CD4-positive, alpha-beta T cell treated with Interleukin-4 for 1 hour (primary cell): ENCODE results near the gene MLF2.
"Not testable (repeated sequence)": the region's sequence is repeated elsewhere in the genome, so short reads cannot be mapped to it uniquely, and the experiment has no call there.

ENCODE experiments used
- DNase-seq, 2 donors: peaks; one replicate each; pipeline ENCODE4 v3.0.0-alpha.2; 2020 to 2022

Gene MLF2

DNA sequence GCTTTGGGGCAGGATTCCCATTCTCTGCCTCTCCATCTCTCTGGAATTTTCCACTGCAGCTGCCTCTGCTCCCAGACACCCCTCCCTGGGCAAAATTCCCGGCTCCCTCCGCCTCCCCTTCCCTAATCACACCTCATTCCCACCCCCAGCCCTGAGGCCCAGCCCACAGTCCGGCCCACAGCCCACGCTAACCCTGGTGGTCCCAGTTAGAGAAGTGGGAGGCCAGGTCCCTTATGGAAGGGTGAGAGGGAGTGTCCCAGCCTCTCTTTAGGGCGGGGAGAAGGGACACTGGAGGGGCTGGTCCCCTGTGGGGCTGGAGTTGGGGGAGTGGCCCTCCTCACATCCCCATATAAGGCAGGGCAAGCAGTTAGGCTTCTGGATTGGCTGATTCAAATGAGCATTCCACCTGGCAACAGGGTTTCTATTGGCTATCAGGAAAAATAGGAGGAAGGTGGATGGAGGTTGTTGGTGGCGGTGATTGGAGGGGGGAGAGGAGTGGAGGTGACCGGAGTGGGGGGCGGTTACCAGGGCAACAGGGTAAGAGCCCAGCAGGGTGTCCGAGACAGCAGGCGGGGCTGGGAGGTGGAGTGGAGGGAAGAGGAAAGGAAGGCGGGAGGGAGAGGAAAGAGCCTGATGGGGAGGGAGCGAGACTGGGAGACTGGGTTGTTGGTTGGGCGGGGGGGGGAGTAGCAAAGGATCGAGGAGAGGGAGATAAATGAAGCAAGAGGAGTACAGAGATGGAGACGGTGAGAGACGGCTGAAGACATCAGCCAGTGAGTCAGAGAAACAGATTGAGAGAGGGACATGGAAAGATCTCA lies 11.3 kb upstream of the MLF2 start:
- DNase-seq = peak; percentile 78 to 82

DNA sequence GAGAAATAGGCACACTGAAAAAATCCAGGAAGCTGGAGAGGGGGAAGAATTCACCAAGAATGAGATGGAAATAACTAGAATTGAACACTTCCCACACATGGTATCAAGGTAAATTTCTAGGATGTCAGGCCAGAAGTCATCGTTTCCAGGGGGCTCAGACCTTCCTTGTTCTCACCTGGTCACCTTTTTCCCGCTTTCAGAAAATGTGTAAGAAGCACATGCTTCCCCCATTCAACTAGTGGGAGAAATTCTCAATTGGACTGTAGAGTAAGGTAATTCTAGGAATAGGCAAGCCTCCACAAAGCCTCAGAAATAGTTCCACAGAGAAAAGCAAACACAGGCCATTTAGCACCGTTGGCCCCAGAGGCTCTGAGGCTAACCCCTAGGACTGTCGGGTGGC lies 10.4 kb upstream of the MLF2 start:
- no peak for DNase-seq

DNA sequence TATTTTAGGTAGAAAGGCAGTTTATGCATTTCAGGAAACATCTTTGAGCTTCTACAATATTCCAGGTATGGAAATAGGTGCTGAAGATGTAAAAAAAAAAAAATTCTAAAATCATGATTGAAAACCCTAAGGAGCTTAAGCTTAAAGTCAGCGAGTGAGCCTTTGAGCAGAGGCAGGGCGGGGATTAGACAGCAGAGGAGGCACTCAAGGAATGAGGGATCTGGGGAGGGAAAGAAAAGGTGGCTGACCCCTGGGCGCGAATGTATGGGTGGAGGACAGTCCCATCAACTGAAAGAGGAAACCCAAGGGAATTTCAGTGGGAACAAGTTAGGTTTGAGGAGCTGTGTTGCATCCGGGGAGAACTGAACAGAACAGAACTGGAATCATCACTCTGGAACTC lies 6.8 kb upstream of the MLF2 start:
- no peak for DNase-seq

DNA sequence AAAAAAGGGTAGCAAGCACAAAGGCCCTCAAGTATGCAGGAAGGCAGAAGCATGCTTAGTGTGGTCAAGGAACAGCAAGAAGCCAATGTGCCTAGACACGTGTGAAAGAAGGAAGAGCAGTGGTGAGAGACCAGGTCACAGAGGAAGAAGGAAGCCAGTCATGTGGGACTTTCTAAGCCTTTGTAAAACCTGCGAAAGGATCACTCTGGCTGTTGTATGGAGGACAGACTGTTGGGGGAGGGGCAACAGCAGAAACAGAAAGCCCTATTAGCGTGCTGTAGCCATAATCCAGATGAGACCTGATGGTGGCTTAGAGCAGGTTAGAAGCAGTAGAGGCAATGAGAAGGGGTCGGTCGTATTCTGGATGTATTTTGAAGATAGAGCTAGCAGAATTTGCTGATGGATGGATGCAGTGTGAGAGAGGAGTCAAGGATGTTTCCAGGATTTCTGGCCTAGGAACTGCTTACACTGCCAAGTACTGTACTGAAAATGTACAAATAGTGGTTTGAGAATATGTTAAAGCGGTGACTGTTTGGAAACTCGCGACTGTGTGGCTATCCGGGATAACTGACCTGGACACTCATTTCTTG lies 5.7 kb upstream of the MLF2 start:
- DNase-seq = no peak

DNA sequence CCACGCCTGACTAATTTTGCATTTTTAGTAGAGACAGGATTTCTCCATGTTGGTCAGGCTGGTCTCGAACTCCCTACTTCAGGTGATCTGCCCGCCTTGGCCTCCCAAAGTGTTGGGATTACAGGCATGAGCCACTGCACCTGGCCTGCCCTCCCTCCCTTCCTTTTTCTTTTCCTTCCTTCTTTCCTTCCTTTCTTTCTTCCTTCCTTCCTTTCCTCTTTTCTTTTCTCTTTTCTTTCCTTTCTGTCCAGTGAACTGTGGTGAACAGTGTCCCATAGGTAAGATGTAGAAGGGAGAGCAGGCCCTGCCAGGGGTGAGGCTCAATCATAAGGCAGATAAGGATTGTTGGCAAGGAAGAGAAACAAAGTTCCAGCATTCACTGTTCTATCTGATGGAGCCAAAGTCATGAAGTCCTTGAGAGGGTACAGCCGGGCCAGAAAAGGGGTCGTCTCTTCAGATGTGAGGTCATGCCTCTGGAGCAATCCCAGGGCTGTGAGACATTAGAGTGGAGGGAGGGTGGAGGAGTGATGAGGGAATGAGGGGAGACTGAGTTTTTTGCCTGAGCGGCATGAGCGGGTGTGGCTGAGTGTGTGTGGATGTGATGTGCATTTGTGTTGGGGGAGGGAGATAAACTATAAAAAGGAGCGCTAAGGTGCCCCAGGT lies 4.2 kb upstream of the MLF2 start:
- no peak for DNase-seq

DNA sequence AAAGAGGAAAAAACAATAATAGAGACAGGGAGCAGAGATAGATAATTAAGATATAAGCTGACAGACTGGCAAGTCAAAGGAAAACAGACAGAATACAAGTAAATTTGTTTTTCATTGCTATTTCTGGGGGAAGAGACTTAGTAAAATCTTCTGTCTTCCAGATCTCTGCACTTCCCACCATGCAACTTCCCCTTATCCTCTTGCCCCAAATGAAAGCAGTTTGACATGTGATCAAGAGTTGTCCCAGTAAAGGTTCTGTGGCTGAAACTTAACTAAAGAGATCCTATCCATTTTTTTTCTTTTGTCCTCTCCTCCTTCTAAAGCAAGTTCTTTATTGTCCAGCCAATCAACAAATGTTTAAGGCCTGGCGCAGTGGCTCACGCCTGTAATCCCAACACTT lies 1.5 kb upstream of the MLF2 start:
- DNase-seq = no peak

DNA sequence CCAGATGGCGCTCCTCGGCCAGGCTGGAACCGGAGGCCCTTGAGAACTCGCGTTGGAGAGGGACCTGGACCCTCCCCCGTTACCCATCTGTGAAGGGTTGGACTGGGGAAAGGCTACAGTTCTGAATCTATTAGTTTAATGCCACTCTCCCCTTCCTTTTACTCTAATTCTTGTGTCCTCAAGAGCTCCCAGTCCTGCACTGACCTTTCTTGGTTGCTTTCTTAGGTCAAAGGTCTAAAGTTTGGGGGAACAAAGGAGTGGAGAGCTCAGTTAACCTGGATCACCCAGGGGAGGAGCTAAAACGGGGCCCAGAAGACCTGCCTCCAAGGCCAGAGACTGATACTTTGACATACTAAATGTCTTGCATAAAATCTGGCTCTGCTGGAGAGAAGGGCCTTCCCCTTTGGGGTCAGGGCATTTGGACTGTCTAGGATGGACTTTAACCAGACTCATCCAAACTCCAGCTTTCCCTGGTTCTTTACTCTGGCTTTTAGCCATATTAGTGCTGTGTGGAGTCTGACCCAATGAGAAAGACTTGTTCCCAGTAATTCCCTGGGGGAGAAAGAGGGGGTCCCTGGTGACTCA lies 923 bp upstream of the MLF2 start:
- DNase-seq = no peak

DNA sequence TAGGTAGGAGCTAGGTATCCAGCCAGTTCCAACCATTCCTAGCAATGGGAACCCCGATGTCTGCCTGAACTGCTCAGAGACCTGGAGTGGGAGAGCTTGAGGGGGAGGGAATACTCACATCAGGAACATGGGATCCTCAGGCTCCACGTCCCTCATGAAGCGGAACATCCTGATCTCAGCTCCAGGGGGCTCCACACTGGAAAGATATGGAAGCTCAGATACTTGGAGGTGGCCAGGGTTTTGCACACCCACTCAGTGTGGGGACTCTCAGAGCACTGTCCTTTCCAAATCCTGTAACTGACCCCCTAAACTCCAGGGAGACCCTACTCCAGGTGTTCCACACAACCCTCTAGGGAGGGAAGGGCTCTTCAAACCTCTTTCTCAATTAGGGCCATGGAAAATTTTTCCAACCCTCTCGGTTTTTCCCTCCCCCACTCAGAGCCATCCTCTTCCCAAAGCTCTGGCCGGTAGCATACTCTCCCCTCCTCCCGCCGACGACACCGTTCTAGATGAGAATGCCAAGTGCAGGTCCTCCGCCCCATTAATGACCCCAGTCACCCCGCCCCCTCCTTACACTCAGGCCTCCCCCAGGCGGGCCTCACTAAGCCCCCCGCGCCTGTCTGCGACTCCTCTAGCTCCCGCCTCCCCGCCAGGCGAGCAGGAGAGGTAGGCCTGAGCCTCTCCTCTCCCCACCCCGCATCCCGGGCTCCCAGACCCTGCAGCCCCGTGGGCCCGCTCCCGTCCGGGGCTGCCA lies 597 bp downstream of the MLF2 start:
- peak in 1 of 2 donors; percentile 33 for DNase-seq

DNA sequence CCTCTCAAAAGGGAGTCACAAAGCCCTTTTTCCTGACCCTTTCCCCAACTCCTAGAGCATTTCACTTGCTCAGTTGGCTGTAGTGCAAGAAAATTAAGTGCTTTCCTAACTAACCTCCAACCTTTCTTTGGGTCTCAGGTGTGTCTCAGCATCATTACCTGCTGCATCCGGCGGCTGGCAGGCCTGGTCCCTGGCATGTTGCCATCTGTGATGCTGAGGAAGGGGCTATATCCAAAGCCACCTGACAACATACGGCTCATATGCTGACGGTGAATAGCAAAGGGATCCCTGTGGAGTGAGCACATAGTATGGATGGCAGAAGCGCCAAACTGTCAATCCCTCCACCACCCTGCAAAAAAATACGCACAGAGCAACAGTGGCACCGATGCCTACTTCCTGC lies 1.2 kb downstream of the MLF2 start:
- no peak for DNase-seq

DNA sequence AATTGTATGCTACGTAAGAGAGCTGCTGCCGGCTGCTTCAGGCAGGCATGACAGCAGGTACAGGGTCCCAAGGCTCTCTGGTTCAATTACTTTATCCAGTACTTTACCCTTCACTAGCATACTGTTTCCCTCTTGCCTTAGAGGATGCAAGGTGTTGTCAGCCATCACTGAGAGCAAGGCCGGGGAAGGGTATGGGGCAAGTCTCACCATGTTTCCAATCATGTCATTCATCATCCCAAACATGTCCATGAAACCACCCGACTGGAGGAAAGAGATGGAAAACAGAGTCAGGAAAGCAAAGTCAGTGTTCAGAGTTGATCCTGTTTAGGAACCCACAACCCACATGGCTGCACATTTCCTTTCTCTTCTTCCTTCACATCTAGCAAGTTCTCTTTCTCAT lies 2.4 kb downstream of the MLF2 start:
- no peak for DNase-seq

DNA sequence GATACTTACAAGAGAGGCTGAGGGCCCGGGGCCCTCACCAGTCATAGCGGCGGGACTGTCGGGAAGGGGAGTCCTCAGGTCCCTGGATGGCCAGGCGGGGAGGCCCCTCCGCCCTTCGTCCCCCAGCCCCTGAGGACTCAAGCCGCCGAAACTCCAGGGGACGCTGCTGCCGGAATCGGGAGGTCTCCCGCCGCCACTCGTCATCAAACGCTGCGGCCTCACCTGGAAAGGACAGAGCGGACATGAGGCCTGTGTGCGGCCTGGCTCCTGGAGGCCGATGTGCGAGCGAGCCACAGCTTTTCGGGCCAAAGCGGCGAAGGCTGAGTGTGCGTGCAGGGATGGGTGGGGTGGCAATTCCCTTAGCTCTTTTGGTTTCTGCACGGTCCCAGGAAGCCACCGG lies 4.2 kb downstream of the MLF2 start:
- DNase-seq = no peak

DNA sequence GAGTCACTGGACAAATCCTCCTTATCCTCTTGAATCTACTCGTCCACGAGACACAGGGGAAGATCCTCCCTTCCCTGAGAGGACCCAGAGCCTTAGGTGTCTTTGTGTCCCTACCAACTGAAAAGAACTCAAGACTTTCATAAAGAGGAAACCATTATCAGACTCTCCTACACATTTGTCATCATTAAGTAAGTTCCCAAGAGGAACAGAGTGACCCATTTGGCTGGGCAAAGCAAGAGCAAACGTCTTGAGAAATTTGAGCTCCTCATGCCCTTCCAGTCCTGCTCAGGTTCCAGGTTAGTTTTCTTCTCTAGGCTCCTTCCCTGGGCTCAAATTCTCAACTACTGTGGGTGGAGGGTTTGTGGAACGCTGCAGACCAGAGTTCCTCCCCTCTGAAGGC lies 5.7 kb downstream of the MLF2 start:
- no peak for DNase-seq

DNA sequence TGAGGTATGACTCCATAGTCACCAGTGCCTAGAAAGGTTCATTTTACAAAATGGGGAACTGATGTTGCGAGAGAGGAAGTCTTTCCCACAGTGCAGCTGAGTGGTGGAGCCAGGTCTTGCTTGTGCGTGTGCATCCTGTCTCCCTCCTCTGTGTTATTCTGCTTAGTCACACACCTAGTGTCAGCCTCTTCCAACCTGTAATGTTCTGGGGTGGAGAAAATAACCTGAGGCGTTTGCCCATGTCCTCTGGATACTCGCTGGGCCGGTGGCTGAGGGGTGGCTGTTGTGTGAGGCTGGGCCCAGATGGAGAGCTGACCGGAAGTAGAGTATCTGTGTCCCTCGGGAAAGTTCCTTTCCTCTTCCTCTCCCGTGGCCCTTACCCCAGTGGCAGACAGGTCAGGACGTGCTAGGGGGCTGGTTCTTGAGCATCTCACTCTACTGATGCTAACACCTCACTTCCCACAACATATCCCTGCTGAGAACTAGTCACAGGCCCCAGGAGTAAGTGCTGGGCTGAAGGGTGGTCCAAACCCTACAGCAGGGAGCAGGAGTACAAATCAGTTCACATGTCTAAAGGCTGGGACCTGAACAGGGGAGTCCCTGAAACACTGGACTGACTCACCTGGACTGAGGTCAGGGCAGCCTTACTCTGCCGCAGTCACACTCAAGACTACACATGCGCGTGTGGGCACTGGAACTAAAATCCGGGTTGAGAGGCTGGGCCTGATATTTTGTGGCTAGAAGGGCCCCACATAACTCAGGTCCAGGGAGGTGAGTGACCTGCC lies 7.0 kb downstream of the MLF2 start:
- DNase-seq = peak; percentile 30 to 67

DNA sequence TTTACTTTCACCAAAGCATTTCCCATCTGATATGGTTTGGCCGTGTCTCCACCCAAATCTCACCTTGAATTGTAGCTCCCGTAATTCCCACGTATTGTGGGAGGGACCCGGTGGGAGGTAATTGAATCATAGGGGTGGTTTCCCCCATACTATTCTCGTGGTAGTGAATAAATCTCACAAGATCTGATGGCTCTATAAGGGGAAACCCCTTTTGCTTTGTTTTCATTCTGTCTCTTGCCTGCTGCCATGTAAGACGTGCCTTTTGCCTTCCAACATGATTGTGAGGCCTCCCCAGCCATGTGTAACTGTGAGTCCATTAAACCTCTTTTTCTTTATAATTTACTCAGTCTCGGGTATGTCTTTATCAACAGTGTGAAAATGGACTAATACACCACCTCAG lies 9.6 kb downstream of the MLF2 start:
- DNase-seq = not testable (repeated sequence)

DNA sequence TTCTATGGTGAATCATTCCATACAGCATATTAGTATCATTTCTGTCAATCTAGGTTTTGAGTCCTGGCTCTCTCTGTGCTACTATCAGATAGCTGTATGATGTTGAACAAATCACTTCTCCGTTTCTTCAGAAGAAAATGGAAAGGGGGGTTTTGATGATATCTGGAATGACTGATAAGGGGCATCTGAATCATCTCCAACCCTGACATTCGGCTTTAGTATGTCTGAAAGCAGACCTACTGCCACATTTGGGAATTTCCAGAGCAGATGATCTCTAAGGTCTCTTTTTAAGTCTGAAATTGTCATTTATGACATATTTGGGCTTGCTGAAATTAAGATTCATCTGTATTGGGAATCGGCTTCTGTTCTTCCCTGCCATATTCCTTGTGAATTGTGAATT lies 10.1 kb downstream of the MLF2 start:
- DNase-seq = no peak

DNA sequence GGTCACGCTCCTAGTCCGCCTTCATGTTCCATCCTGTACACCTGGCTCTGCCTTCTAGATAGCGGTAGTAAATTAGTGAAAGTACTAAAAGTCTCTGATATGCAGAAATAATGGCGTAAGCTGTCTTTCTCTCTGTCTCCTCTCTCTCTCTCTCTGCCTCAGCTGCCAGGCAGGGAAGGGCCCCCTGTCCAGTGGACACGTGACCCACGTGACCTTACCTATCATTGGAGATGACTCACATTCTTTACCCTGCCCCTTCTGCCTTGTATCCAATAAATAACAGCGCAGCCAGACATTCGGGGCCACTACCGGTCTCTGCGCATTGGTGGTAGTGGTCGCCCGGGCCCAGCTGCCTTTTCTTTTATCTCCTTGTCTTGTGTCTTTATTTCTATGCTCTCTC lies 10.9 kb downstream of the MLF2 start:
- DNase-seq = not testable (repeated sequence)

DNA sequence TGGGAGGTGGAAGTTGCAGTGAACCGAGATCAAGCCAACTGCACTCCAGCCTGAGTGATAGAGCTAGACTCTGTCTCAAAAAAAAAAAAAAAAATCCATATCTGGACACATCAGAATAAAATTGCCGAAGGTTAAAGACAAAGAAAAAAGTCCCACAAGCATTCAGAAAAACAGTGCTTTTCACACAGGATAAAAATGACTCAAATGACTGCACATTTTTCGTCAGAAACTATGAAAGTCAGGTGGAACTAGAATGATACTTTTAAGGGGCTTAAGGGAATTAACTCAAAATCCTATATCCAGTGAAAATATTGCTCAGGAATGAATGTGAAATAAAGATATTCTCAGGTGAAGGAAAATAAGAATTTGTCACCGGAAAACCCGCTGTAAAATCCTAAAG lies 16.2 kb downstream of the MLF2 start:
- DNase-seq = no peak

DNA sequence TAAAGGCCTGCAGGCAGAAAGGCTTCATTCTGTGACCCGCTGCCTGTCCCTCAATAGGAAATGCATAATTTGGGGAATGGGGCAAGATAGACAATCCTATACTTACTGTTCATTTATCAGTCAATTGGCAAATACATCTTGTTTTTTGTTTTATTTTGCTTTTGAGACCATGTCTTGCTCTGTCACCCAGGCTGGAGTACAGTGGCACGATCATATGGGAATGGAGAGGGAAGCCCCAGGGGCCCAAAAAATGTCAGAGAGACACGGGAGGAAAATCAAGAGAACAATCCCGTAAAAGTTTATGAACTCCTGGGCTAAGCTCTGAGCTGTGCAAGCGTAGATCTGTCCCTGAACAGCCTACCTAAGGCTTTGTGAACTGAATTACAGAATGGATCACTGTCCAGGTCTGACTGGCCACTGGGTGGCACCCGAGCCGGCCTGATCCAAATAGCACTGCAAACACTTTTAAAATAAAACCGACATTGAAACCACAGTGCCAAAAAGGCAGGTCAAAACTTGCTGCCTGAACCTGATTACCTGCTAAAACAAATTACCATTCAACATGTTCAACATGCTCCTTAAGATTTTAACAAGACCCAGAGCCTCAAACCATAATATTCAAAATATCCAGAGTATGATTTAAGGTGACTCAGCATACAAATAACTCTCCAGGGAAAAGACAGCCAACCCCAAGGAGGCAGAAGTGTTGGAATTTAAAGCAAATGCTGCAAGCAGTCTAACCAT lies 17.3 kb downstream of the MLF2 start:
- DNase-seq = peak; percentile 52 to 58

DNA sequence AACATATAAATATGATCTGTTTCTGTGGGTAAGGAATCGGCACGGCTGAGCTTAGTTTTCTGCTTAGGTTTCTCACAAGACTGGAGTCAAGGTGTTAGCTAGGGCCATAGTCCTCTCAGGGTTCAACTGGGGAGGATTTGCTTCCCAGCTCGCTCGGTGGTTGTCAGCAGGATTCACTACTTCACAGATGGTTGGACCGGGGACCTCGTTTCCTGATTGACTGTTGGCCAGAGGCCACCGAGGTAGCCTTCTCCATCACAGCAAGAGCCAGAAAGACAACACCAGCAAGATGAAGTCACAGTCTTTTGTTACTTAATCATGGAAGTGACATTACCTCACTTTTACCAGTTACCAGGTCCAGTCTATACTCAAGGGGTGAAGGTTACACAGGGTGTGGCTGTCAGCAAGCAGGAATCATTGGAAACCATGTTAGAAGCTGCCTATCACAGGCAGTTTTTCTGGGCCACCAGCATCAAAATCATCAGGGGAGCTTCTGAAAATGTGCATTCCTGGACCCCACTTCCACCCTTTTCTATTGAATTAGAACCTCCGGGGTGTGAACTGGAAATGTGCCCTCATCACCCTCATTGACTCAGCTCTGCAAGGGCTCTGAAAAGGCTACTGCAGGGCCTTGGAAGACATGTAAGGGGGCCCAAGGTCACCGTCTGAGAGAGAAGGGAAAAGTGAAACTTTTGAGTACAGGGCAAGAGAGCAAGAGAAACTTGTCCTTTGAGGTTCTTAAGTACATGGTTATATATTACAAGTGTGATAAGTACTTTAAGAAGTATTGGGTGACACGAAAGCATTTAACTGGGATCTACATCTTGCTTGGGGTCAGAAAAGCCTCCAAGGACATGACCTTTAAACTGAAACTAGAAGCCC lies 18.2 kb downstream of the MLF2 start:
- DNase-seq = no peak

DNA sequence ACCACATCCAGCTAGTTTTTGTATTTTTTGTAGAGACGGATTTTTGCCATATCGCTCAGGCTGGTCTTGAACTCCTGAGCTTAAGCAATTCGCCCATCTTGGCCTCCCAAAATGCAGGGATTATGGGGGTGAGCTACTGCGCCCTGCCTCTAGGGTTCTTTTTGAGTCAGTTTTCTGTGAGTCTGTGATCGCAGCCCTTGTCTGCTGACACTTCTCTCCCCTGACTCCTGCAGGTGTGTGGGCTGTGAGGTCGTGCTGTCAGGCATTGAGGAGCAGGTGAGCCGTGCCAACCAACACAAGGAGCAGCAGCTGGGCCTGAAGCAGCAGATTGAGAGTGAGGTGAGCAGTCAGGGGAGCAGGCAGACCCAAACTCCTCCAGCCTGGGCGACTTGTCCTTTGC lies 22.8 kb downstream of the MLF2 start:
- DNase-seq = no peak

DNA sequence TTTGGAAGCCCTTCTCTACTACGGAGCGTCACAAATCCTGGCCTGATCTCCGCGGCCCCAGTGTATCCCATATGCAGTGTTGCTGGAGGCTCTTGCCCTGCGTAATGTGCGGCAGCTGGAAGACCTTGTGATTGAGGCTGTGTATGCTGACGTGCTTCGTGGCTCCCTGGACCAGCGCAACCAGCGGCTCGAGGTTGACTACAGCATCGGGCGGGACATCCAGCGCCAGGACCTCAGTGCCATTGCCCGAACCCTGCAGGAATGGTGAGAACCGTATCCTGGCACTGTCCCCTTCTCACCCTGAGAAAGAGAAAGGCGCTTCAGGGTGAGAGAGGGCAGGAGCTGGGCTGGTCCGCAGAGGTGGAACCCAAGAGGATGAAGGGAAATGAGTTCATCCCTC lies 23.8 kb downstream of the MLF2 start:
- DNase-seq = no peak
